Measurements from ENCODE around the gene RHBDD2.
"Not testable (repeated sequence)": the region's sequence is repeated elsewhere in the genome, so short reads cannot be mapped to it uniquely, and the experiment has no call there.

GRCh38 chr7:75845132-75845531 is 33.7 kb upstream of the RHBDD2 start:
- TF ChIP-seq POLR2AphosphoS5 (IDR thresholded peaks at IDR 0.05); CTCF (IDR thresholded peaks at IDR 0.05 in 8 of 11, conservative IDR thresholded peaks at IDR 0.05 in 3 of 11); POLR2A (IDR thresholded peaks at IDR 0.05): not testable (repeated sequence)

Data from spleen (tissue), 7 donors.